Lung (tissue), 12 donors: ENCODE measurements around the gene TMEM151B. TPM values are rescaled to one million over a fixed set of nuclear protein-coding genes. Genes with fewer than 3 reads are reported as not detected.

ENCODE experiments used
- ATAC-seq: fragments of 200-7000 bp; cut with Tn5 transposase; one replicate; pipeline ENCODE4 v1.9.1; 2020; ENCODE audit warnings: moderate number of reproducible peaks; ENCODE audit not compliant: insufficient read depth, low FRiP score
- DNase-seq, 3 donors: peaks; one replicate each; pipeline ENCODE4 v3.0.0-alpha.2; 2013 to 2017
- H3K27ac ChIP-seq, 2 donors: one replicate each; pipeline ENCODE4 v1.5.1; 2013; ENCODE audit warnings: mild to moderate bottlenecking in 2 of 2, moderate library complexity in 2 of 2, control low read depth in 1 of 2, inconsistent platforms in 1 of 2, low read depth in 1 of 2, low read length in 1 of 2
- H3K27me3 ChIP-seq, 3 donors: one replicate each; pipeline ENCODE4 v1.5.1; 2013; ENCODE audit warnings: low read length in 2 of 3; ENCODE audit not compliant: control insufficient read depth in 3 of 3, insufficient read depth in 3 of 3
- H3K36me3 ChIP-seq, 4 donors: one replicate each; pipeline ENCODE4 v1.5.1; 2013; ENCODE audit warnings: low read length in 4 of 4, mild to moderate bottlenecking in 1 of 4, moderate library complexity in 1 of 4; ENCODE audit not compliant: control insufficient read depth in 4 of 4, insufficient read depth in 4 of 4
- H3K4me1 ChIP-seq, 5 donors: one replicate each; pipeline ENCODE4 v1.5.1; 2013; ENCODE audit warnings: low read length in 5 of 5, mild to moderate bottlenecking in 2 of 5, moderate library complexity in 1 of 5; ENCODE audit not compliant: control insufficient read depth in 5 of 5, insufficient read depth in 5 of 5
- H3K4me3 ChIP-seq: one replicate; pipeline ENCODE4 v1.5.1; 2013; ENCODE audit warnings: mild to moderate bottlenecking, control low read depth, moderate library complexity
- H3K9ac ChIP-seq, 2 donors: one replicate each; pipeline ENCODE4 v1.5.1; 2013; ENCODE audit warnings: low read length in 2 of 2, control low read depth in 1 of 2; ENCODE audit not compliant: insufficient read depth in 1 of 2
- H3K9me3 ChIP-seq, 4 donors: one replicate each; pipeline ENCODE4 v1.5.1; 2013; ENCODE audit warnings: low read length in 3 of 4, mild to moderate bottlenecking in 1 of 4, moderate library complexity in 1 of 4; ENCODE audit not compliant: control insufficient read depth in 4 of 4, insufficient read depth in 3 of 4
- CTCF ChIP-seq: IDR thresholded peaks from 2 replicates; pipeline ENCODE4 v1.5.1; 2012; ENCODE audit warnings: mild to moderate bottlenecking; ENCODE audit errors: control extremely low read depth, extremely low read depth
- WGBS, 2 donors: extraction: QIAGEN DNeasy Blood & Tissue Kit; methylation state at CpG; one replicate each; pipeline ENCODE4 v1.1.7; 2013; 5-methylcytosine and 5-hydroxymethylcytosine counted together
- polyA plus RNA-seq, 2 donors: library from polyadenylated mRNA; stranded (reverse); fragments of 200-250 nt; gene quantifications; one replicate each; pipeline ENCODE4 v1.2.1, GENCODE V29; 2013
- total RNA-seq, 2 donors: library from RNA; depleted of rRNA in 1 of 2; stranded (reverse); fragments of >200 nt in 1 of 2; gene quantifications; one replicate each; pipeline ENCODE4 v1.2.1, GENCODE V29; 2014 to 2021
- donor health status: control.
- donor health status: control.
- donor health status: Bipolar disorder and iron deficiency.
- donor health status: healthy.
- donor health status: DM: yes; HTN: yes; CAD: no.

TMEM151B gene
- total and polyA plus RNA-seq, 4 donors, result 0.02 to 0.21 (median 0.08) TPM

- H3K27ac ChIP-seq, result no peak overlapping the region
Measured at GRCh38 chr6:44265722-44266233, 4.5 kb upstream of the TMEM151B start.

GRCh38 chr6:44266347-44266746, 3.9 kb upstream of the TMEM151B start:
- no peak overlapping the region for H3K27ac ChIP-seq

More at GRCh38 chr6:44265722-44266233, 4.5 kb upstream of the TMEM151B start:
- peaks cover 6 to 26% (median 12%) of the 10 kb centered on the region in 5 donors for H3K4me1 ChIP-seq
- no peak overlapping the region for H3K4me3 ChIP-seq
- 62 to 65% methylated on average over 17 of the region's 17 CpGs for WGBS, 2 donors
- peaks cover 0 to 8% (median 6%) of the 10 kb centered on the region in 4 donors for H3K36me3 ChIP-seq
- ATAC-seq (no peak), DNase-seq (no peak)
- no peaks in the 10 kb centered on the region for H3K9me3 ChIP-seq
- no peak for TF ChIP-seq CTCF
- H3K27me3 ChIP-seq, result peaks cover 0 to 17% (median 14%) of the 10 kb centered on the region in 3 donors
- no peak overlapping the region for H3K9ac ChIP-seq

GRCh38 chr6:44267252-44267651, 3.0 kb upstream of the TMEM151B start:
- H3K4me3 ChIP-seq, result no peak overlapping the region
- ATAC-seq (no peak), DNase-seq (no peak)
- H3K9ac ChIP-seq, result no peak overlapping the region
- no peaks in the 10 kb centered on the region for H3K36me3 ChIP-seq
- H3K4me1 ChIP-seq, result peaks cover 6 to 25% (median 12%) of the 10 kb centered on the region in 5 donors
- no peak for TF ChIP-seq CTCF
- H3K27ac ChIP-seq, result no peak overlapping the region
- WGBS, 2 donors, result 74 to 82% methylated on average over 10 of the region's 10 CpGs
- H3K27me3 ChIP-seq, result peaks cover 0 to 31% (median 23%) of the 10 kb centered on the region in 3 donors
- H3K9me3 ChIP-seq, result no peaks in the 10 kb centered on the region

More at GRCh38 chr6:44266347-44266746, 3.9 kb upstream of the TMEM151B start:
- Histone ChIP-seq H3K4me1 (peaks cover 6 to 26% (median 12%) of the 10 kb centered on the region in 5 donors), H3K9me3 (no peaks in the 10 kb centered on the region), H3K4me3 (no peak overlapping the region), H3K36me3 (peaks cover 0 to 6% (median 3%) of the 10 kb centered on the region in 4 donors), H3K27me3 (peaks cover 0 to 22% (median 15%) of the 10 kb centered on the region in 3 donors), H3K9ac (no peak overlapping the region)
- ATAC-seq (no peak), DNase-seq (no peak)
- WGBS, 2 donors, result 72 to 84% methylated on average over 3 of the region's 3 CpGs
- no peak for TF ChIP-seq CTCF
